Neuronal stem cell (in vitro differentiated cells): ENCODE measurements around the gene COPG1.

Experiments used
- DNase-seq: peaks from one replicate; pipeline ENCODE4 v3.0.0-alpha.2; 2013; ENCODE audit warnings: low spot score
- H2AFZ ChIP-seq: one replicate; pipeline ENCODE4 v1.6.1; 2013; ENCODE audit warnings: mild to moderate bottlenecking, low read length, inconsistent platforms
- H2AK5ac ChIP-seq: 2 replicates; pipeline ENCODE4 v1.6.1; 2013; ENCODE audit warnings: low read depth, mild to moderate bottlenecking, inconsistent platforms, low read length, moderate library complexity, mixed read lengths
- H2BK120ac ChIP-seq: 2 replicates; pipeline ENCODE4 v1.6.1; 2013; ENCODE audit warnings: low read depth, mild to moderate bottlenecking, inconsistent platforms, low read length, moderate library complexity, mixed read lengths
- H2BK12ac ChIP-seq: one replicate; pipeline ENCODE4 v1.6.1; 2013; ENCODE audit warnings: low read length, inconsistent platforms
- H2BK15ac ChIP-seq: 2 replicates; pipeline ENCODE4 v1.6.1; 2013; ENCODE audit warnings: mild to moderate bottlenecking, low read length, inconsistent platforms, mixed read lengths
- H2BK5ac ChIP-seq: one replicate; pipeline ENCODE4 v1.6.1; 2013; ENCODE audit warnings: inconsistent platforms, mild to moderate bottlenecking, low read length, moderate library complexity
- H3K14ac ChIP-seq: one replicate; pipeline ENCODE4 v1.6.1; 2013; ENCODE audit warnings: low read length, inconsistent platforms
- H3K18ac ChIP-seq: 2 replicates; pipeline ENCODE4 v1.6.1; 2013; ENCODE audit warnings: low read length, inconsistent platforms
- H3K23ac ChIP-seq: 2 replicates; pipeline ENCODE4 v1.6.1; 2013; ENCODE audit warnings: low read depth, mild to moderate bottlenecking, mixed read lengths, low read length, inconsistent platforms; ENCODE audit not compliant: poor library complexity
- H3K27ac ChIP-seq: replicated peaks from 3 replicates; pipeline ENCODE4 v1.5.1; 2013; ENCODE audit warnings: low read length, inconsistent platforms
- H3K27me3 ChIP-seq, 3 experiments: 2 replicates each; pipeline ENCODE4 v1.6.1; 2013; ENCODE audit warnings: low read length in 3 of 3, mild to moderate bottlenecking in 2 of 3, inconsistent platforms in 1 of 3, low read depth in 1 of 3, mixed read lengths in 1 of 3, moderate library complexity in 1 of 3; ENCODE audit not compliant: control insufficient read depth in 3 of 3, insufficient read depth in 3 of 3
- H3K36me3 ChIP-seq, 2 donors: replicated peaks in 1 of 2; 2 replicates each; pipeline ENCODE4 v1.6.1; 2013; ENCODE audit warnings: low read length in 2 of 2; ENCODE audit not compliant: control insufficient read depth in 2 of 2, insufficient read depth in 2 of 2
- H3K4ac ChIP-seq: 2 replicates; pipeline ENCODE4 v1.6.1; 2013; ENCODE audit warnings: inconsistent platforms, mild to moderate bottlenecking, low read length, moderate library complexity
- H3K4me1 ChIP-seq, 2 donors: 1 replicate in 1 of 2; 2 replicates in 1 of 2; pipeline ENCODE4 v1.6.1; 2013; ENCODE audit warnings: low read length in 2 of 2, low read depth in 1 of 2; ENCODE audit not compliant: control insufficient read depth in 2 of 2, insufficient read depth in 1 of 2
- H3K4me2 ChIP-seq: one replicate; pipeline ENCODE4 v1.6.1; 2013; ENCODE audit warnings: mild to moderate bottlenecking, low read length, inconsistent platforms; ENCODE audit not compliant: insufficient read depth, poor library complexity, severe bottlenecking
- H3K4me3 ChIP-seq, 2 donors: 2 replicates each; pipeline ENCODE4 v1.5.1; 2013; ENCODE audit warnings: low read length in 2 of 2, mild to moderate bottlenecking in 2 of 2, inconsistent platforms in 1 of 2, moderate library complexity in 1 of 2
- H3K79me1 ChIP-seq: one replicate; pipeline ENCODE4 v1.6.1; 2013; ENCODE audit warnings: low read depth, mild to moderate bottlenecking, inconsistent platforms, low read length, moderate library complexity
- H3K9ac ChIP-seq: one replicate; pipeline ENCODE4 v1.6.1; 2013; ENCODE audit warnings: mild to moderate bottlenecking, low read depth, low read length, inconsistent platforms; ENCODE audit not compliant: poor library complexity
- H3K9me3 ChIP-seq, 2 donors: replicated peaks in 1 of 2; 2 replicates each; pipeline versions ENCODE3 to v1.6.1; 2013; ENCODE audit warnings: low read length in 2 of 2, mild to moderate bottlenecking in 2 of 2, inconsistent platforms in 1 of 2, low read depth in 1 of 2, mixed read lengths in 1 of 2, moderate library complexity in 1 of 2; ENCODE audit not compliant: control insufficient read depth in 2 of 2, insufficient read depth in 1 of 2
- H4K8ac ChIP-seq: one replicate; pipeline ENCODE4 v1.6.1; 2013; ENCODE audit warnings: low read depth, mild to moderate bottlenecking, inconsistent platforms, low read length, moderate library complexity
- H4K91ac ChIP-seq: one replicate; pipeline ENCODE4 v1.6.1; 2013; ENCODE audit warnings: low read length, low read depth, mild to moderate bottlenecking, inconsistent platforms; ENCODE audit not compliant: poor library complexity
- WGBS, 2 donors: extraction: QIAGEN DNeasy Blood & Tissue Kit; methylation state at CpG; one replicate each; pipeline ENCODE4 v1.1.7; 2013; ENCODE audit warnings: missing lambda C conversion rate in 2 of 2, mixed read lengths in 1 of 2; ENCODE audit not compliant: insufficient read length in 2 of 2, insufficient replicate concordance in 1 of 2; ENCODE audit errors: extremely low coverage in 2 of 2; 5-methylcytosine and 5-hydroxymethylcytosine counted together

Gene COPG1

GRCh38 chr3:129235344-129235917 lies 14.0 kb upstream of the COPG1 start:
- H2AFZ ChIP-seq: no peak overlapping the region
- H4K91ac ChIP-seq: no peak overlapping the region
- no peak overlapping the region for H4K8ac ChIP-seq
- H3K9ac ChIP-seq: no peak overlapping the region
- H3K27me3 ChIP-seq: no peaks in the 10 kb centered on the region
- H2BK120ac ChIP-seq: no peak overlapping the region
- no peak overlapping the region for H2BK12ac ChIP-seq
- H3K27ac ChIP-seq: no peak overlapping the region
- WGBS, 2 donors: no CpG with 5 or more reads among the region's 4 CpGs
- no peaks in the 10 kb centered on the region for H3K4me1 ChIP-seq
- H3K9me3 ChIP-seq: no peaks in the 10 kb centered on the region
- no peak overlapping the region for H3K23ac ChIP-seq
- H3K79me1 ChIP-seq: no peaks in the 10 kb centered on the region
- no peak overlapping the region for H2BK5ac ChIP-seq
- no peak for DNase-seq
- H3K4ac ChIP-seq: no peak overlapping the region
- no peak overlapping the region for H3K4me2 ChIP-seq
- no peak overlapping the region for H3K18ac ChIP-seq
- H3K36me3 ChIP-seq: no peaks in the 10 kb centered on the region
- no peak overlapping the region for H3K14ac ChIP-seq
- no peak overlapping the region for H2BK15ac ChIP-seq
- H2AK5ac ChIP-seq: no peak overlapping the region
- H3K4me3 ChIP-seq: no peak overlapping the region

- no peak for DNase-seq
- WGBS, 2 donors: no CpG with 5 or more reads among the region's 8 CpGs
These were observed 10.3 kb upstream of the COPG1 start for GRCh38 chr3:129238945-129239705.

GRCh38 chr3:129239991-129240390 lies 9.4 kb upstream of the COPG1 start:
- Histone ChIP-seq H3K9ac (no peak overlapping the region), H3K36me3 (no peaks in the 10 kb centered on the region), H4K8ac (no peak overlapping the region), H2BK12ac (no peak overlapping the region), H3K79me1 (no peaks in the 10 kb centered on the region), H2BK15ac (no peak overlapping the region), H3K14ac (no peak overlapping the region), H3K27ac (no peak overlapping the region), H3K9me3 (no peaks in the 10 kb centered on the region), H2BK5ac (no peak overlapping the region), H2AK5ac (no peak overlapping the region), H3K18ac (no peak overlapping the region), H3K4me1 (no peaks in the 10 kb centered on the region), H3K4me3 (no peak overlapping the region), H4K91ac (no peak overlapping the region), H2AFZ (peak overlapping the region; percentile 36), H3K23ac (no peak overlapping the region), H3K27me3 (no peaks in the 10 kb centered on the region), H2BK120ac (no peak overlapping the region), H3K4me2 (no peak overlapping the region), H3K4ac (no peak overlapping the region)
- DNase-seq: no peak
- no CpG with 5 or more reads among the region's 6 CpGs for WGBS, 2 donors

More at GRCh38 chr3:129238945-129239705, 10.3 kb upstream of the COPG1 start:
- Histone ChIP-seq H3K9ac (no peak overlapping the region), H2BK15ac (no peak overlapping the region), H4K91ac (no peak overlapping the region), H3K4me2 (no peak overlapping the region), H3K23ac (no peak overlapping the region), H3K36me3 (no peaks in the 10 kb centered on the region), H3K4ac (no peak overlapping the region), H2AK5ac (no peak overlapping the region), H2BK5ac (no peak overlapping the region), H3K9me3 (no peaks in the 10 kb centered on the region), H3K18ac (no peak overlapping the region), H3K4me3 (no peak overlapping the region), H2BK12ac (no peak overlapping the region), H3K14ac (no peak overlapping the region), H3K4me1 (no peaks in the 10 kb centered on the region), H3K79me1 (no peaks in the 10 kb centered on the region), H2BK120ac (no peak overlapping the region), H2AFZ (no peak overlapping the region), H4K8ac (no peak overlapping the region), H3K27me3 (no peaks in the 10 kb centered on the region), H3K27ac (no peak overlapping the region)

GRCh38 chr3:129240436-129240835 lies 9.0 kb upstream of the COPG1 start:
- no peak overlapping the region for H4K8ac ChIP-seq
- H3K27me3 ChIP-seq: no peaks in the 10 kb centered on the region
- H3K23ac ChIP-seq: no peak overlapping the region
- no peak overlapping the region for H3K18ac ChIP-seq
- DNase-seq: no peak
- H4K91ac ChIP-seq: no peak overlapping the region
- no peak overlapping the region for H3K4me3 ChIP-seq
- H3K79me1 ChIP-seq: no peaks in the 10 kb centered on the region
- no peak overlapping the region for H3K4ac ChIP-seq
- no peak overlapping the region for H2AK5ac ChIP-seq
- H3K14ac ChIP-seq: no peak overlapping the region
- no peak overlapping the region for H2BK120ac ChIP-seq
- no peak overlapping the region for H3K9ac ChIP-seq
- no peak overlapping the region for H2AFZ ChIP-seq
- no CpG with 5 or more reads among the region's 3 CpGs for WGBS, 2 donors
- H3K4me1 ChIP-seq: no peaks in the 10 kb centered on the region
- H3K27ac ChIP-seq: no peak overlapping the region
- H2BK12ac ChIP-seq: no peak overlapping the region
- H2BK15ac ChIP-seq: no peak overlapping the region
- H3K9me3 ChIP-seq: no peaks in the 10 kb centered on the region
- H3K36me3 ChIP-seq: no peaks in the 10 kb centered on the region
- H3K4me2 ChIP-seq: no peak overlapping the region
- no peak overlapping the region for H2BK5ac ChIP-seq
